HepG2 (cell line): ENCODE measurements around the gene EIF1. TPM values are rescaled to one million over a fixed set of nuclear protein-coding genes. Genes with fewer than 3 reads are reported as not detected.

Experiments used
- CEBPB ChIP-seq: IDR thresholded peaks from 2 replicates; pipeline ENCODE4 v1.6.1; 2011; ENCODE audit warnings: low read depth, low read length, improper control_type of control experiment, borderline replicate concordance
- FLYWCH1 ChIP-seq: sonication (generic); formaldehyde crosslinking; IDR thresholded peaks from 2 replicates; pipeline ENCODE4 v1.8.1; 2023; ENCODE audit warnings: mild to moderate bottlenecking, missing genetic modification reagents
- NCOA5 ChIP-seq: sonication (generic); formaldehyde crosslinking; IDR thresholded peaks from 2 replicates; pipeline ENCODE4 v1.4.0; 2020; ENCODE audit warnings: missing genetic modification reagents
- RXRA ChIP-seq: sonication (generic); formaldehyde crosslinking; IDR thresholded peaks from 2 replicates; pipeline ENCODE4 v1.5.1; 2020; ENCODE audit warnings: missing genetic modification reagents
- U2AF2 ChIP-seq: fragments of 200-400 bp; formaldehyde crosslinking; IDR thresholded peaks from 2 replicates; pipeline ENCODE4 v1.6.1; 2017; ENCODE audit warnings: low read depth, mild to moderate bottlenecking, low read length
- ZFY ChIP-seq: sonication (generic); formaldehyde crosslinking; IDR thresholded peaks from 2 replicates; pipeline ENCODE4 v1.4.0; 2020; ENCODE audit warnings: missing genetic modification reagents
- ZNF761 ChIP-seq: sonication (generic); formaldehyde crosslinking; conservative IDR thresholded peaks from 2 replicates; pipeline ENCODE4 v1.4.0; 2020; ENCODE audit warnings: mild to moderate bottlenecking, missing genetic modification reagents
- ZNF766 ChIP-seq: sonication (generic); formaldehyde crosslinking; IDR thresholded peaks from 2 replicates; pipeline ENCODE4 v1.5.0; 2020; ENCODE audit warnings: missing genetic modification reagents, borderline replicate concordance
- polyA plus RNA-seq, 8 experiments: library from polyadenylated mRNA; depleted of rRNA in 3 of 8; stranded (reverse) in 7 of 8; unstranded in 1 of 8; fragments of >200 nt; fragmentation: Illumina TruSeq in 4 of 8; extraction: Trizol in 4 of 8; gene quantifications; 2 replicates each; pipeline versions ENCODE4 v1.2.1 to v1.2.3, GENCODE V29; 2011 to 2016; ENCODE audit warnings: low read depth in 4 of 8, missing spikeins in 1 of 8, mixed read lengths in 1 of 8; ENCODE audit not compliant: insufficient read depth in 1 of 8
- total RNA-seq, 5 experiments: library from RNA; depleted of rRNA; stranded (reverse); fragments of >200 nt; fragmentation: Illumina TruSeq; extraction: Trizol; gene quantifications; 2 replicates each; pipeline ENCODE4 v1.2.3, GENCODE V29; 2016; ENCODE audit warnings: low read depth in 1 of 5
- TF ChIP-seq, protein P1 (sequence below): sonication (generic); formaldehyde crosslinking; IDR thresholded peaks from one replicate; pipeline ENCODE4 v1.5.1; 2020; ENCODE audit warnings: mild to moderate bottlenecking, missing genetic modification reagents; ENCODE audit errors: not compliant biosample characterization
- TF ChIP-seq, protein P2 (sequence below): sonication (generic); formaldehyde crosslinking; conservative IDR thresholded peaks from 2 replicates; pipeline ENCODE4 v1.4.0; 2020; ENCODE audit warnings: missing genetic modification reagents
- TF ChIP-seq, protein P3 (sequence below), 2 experiments: sonication (generic) in 1 of 2; formaldehyde crosslinking in 1 of 2; IDR thresholded peaks; 2 replicates each; pipeline versions ENCODE4 v1.4.0 to v1.6.1; 2016 to 2020; ENCODE audit warnings: borderline replicate concordance in 1 of 2, low read depth in 1 of 2, mild to moderate bottlenecking in 1 of 2, missing genetic modification reagents in 1 of 2
- TF ChIP-seq, protein P4 (sequence below): sonication (generic); formaldehyde crosslinking; IDR thresholded peaks from 2 replicates; pipeline ENCODE4 v1.5.0; 2020; ENCODE audit warnings: missing genetic modification reagents

EIF1 gene
- total and polyA plus RNA-seq, 2 of the 13 experiments (the other 11 are each of a cell fraction or from before 2014, with no cell fraction given) = 147 to 517 TPM

DNA sequence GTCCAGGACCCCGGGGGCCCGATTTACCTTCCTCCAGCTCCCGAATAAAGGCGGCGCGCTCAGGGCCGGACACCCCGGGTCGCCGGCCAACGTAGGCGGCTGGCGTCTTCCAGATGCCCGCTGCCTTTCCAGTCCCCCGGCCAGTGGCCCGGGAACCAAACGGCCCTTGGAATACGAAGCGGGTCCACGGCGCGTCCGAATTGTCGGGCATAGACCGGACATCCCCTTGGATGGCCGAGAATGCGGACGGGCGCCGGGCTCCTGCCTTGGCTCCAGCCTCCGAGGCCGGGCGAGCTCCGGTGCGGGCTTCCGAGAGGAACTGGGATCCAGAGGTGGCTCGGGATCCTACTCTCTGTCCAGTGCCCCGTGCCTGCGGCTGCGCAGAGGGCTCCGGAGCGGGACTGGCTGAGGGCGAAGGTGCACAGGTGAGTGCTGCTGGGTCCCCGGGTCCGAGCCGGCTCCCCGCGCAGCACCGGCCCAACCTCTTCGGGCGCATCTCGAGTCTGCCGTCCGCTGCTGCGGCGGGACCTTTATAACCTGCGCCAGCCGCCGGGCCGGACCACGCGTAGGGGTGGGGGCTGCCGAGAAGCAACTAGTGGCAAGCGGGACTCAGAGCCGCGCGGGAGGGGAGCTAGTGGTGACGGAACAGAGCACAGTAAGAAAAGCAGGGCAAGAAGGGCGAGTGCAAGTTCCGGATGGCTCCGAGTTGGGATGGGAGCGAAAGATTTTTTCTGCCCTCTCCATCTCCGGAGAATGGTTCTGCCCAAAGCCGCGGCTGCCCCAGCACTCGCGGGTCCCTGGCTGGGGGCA is 45.7 kb downstream of the EIF1 start, which contains the start of gene HAP1 (continued):
- TF ChIP-seq, protein P1, sequence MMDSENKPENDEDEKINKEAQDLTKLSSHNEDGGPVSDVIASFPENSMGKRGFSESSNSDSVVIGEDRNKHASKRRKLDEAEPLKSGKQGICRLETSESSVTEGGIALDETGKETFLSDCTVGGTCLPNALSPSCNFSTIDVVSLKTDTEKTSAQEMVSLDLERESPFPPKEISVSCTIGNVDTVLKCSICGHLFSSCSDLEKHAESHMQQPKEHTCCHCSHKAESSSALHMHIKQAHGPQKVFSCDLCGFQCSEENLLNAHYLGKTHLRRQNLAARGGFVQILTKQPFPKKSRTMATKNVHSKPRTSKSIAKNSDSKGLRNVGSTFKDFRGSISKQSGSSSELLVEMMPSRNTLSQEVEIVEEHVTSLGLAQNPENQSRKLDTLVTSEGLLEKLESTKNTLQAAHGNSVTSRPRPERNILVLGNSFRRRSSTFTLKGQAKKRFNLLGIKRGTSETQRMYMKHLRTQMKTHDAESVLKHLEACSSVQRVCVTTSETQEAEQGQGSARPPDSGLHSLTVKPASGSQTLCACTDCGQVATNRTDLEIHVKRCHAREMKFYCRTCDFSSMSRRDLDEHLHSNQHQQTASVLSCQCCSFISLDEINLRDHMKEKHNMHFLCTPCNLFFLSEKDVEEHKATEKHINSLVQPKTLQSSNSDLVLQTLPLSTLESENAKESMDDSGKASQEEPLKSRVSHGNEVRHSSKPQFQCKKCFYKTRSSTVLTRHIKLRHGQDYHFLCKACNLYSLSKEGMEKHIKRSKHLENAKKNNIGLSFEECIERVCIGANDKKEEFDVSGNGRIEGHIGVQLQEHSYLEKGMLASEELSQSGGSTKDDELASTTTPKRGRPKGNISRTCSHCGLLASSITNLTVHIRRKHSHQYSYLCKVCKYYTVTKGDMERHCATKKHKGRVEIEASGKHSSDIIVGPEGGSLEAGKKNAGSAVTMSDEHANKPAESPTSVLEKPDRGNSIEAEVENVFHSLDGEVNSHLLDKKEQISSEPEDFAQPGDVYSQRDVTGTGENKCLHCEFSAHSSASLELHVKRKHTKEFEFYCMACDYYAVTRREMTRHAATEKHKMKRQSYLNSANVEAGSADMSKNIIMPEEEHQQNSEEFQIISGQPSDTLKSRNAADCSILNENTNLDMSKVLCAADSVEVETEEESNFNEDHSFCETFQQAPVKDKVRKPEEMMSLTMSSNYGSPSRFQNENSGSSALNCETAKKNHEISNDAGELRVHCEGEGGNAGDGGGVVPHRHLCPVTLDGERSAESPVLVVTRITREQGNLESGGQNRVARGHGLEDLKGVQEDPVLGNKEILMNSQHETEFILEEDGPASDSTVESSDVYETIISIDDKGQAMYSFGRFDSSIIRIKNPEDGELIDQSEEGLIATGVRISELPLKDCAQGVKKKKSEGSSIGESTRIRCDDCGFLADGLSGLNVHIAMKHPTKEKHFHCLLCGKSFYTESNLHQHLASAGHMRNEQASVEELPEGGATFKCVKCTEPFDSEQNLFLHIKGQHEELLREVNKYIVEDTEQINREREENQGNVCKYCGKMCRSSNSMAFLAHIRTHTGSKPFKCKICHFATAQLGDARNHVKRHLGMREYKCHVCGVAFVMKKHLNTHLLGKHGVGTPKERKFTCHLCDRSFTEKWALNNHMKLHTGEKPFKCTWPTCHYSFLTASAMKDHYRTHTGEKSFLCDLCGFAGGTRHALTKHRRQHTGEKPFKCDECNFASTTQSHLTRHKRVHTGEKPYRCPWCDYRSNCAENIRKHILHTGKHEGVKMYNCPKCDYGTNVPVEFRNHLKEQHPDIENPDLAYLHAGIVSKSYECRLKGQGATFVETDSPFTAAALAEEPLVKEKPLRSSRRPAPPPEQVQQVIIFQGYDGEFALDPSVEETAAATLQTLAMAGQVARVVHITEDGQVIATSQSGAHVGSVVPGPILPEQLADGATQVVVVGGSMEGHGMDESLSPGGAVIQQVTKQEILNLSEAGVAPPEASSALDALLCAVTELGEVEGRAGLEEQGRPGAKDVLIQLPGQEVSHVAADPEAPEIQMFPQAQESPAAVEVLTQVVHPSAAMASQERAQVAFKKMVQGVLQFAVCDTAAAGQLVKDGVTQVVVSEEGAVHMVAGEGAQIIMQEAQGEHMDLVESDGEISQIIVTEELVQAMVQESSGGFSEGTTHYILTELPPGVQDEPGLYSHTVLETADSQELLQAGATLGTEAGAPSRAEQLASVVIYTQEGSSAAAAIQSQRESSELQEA = no peak
- TF ChIP-seq ZFY (CRISPR knock-in tag) (peak; percentile 58; the same call in 1 of the 2 replicates), ZNF766 (CRISPR knock-in tag) (peak; percentile 68; the same call in 1 of the 2 replicates), RXRA (CRISPR knock-in tag) (no peak), FLYWCH1 (CRISPR knock-in tag) (no peak), NCOA5 (CRISPR knock-in tag) (no peak), ZNF761 (CRISPR knock-in tag) (no peak), CEBPB (no peak), U2AF2 (no peak)
- TF ChIP-seq, protein P2, sequence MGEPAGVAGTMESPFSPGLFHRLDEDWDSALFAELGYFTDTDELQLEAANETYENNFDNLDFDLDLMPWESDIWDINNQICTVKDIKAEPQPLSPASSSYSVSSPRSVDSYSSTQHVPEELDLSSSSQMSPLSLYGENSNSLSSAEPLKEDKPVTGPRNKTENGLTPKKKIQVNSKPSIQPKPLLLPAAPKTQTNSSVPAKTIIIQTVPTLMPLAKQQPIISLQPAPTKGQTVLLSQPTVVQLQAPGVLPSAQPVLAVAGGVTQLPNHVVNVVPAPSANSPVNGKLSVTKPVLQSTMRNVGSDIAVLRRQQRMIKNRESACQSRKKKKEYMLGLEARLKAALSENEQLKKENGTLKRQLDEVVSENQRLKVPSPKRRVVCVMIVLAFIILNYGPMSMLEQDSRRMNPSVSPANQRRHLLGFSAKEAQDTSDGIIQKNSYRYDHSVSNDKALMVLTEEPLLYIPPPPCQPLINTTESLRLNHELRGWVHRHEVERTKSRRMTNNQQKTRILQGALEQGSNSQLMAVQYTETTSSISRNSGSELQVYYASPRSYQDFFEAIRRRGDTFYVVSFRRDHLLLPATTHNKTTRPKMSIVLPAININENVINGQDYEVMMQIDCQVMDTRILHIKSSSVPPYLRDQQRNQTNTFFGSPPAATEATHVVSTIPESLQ (CRISPR knock-in tag) = 0 out of 2 replicates have a peak, but pooled peaks have one; percentile 72
- TF ChIP-seq, protein P3, sequence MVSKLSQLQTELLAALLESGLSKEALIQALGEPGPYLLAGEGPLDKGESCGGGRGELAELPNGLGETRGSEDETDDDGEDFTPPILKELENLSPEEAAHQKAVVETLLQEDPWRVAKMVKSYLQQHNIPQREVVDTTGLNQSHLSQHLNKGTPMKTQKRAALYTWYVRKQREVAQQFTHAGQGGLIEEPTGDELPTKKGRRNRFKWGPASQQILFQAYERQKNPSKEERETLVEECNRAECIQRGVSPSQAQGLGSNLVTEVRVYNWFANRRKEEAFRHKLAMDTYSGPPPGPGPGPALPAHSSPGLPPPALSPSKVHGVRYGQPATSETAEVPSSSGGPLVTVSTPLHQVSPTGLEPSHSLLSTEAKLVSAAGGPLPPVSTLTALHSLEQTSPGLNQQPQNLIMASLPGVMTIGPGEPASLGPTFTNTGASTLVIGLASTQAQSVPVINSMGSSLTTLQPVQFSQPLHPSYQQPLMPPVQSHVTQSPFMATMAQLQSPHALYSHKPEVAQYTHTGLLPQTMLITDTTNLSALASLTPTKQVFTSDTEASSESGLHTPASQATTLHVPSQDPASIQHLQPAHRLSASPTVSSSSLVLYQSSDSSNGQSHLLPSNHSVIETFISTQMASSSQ (IDR thresholded peaks at IDR 0.05; ENCODE audit: low read depth) = no peak
- TF ChIP-seq, protein P3 (CRISPR knock-in tag; IDR thresholded peaks at IDR 0.05; ENCODE audit: borderline replicate concordance) = no peak
- TF ChIP-seq, protein P4, sequence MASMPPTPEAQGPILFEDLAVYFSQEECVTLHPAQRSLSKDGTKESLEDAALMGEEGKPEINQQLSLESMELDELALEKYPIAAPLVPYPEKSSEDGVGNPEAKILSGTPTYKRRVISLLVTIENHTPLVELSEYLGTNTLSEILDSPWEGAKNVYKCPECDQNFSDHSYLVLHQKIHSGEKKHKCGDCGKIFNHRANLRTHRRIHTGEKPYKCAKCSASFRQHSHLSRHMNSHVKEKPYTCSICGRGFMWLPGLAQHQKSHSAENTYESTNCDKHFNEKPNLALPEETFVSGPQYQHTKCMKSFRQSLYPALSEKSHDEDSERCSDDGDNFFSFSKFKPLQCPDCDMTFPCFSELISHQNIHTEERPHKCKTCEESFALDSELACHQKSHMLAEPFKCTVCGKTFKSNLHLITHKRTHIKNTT = peak; percentile 82
